Measurements from ENCODE around the gene ADPRHL1. TPM values are rescaled to one million over a fixed set of nuclear protein-coding genes. Genes with fewer than 3 reads are reported as not detected.
"Not testable (repeated sequence)": the region's sequence is repeated elsewhere in the genome, so short reads cannot be mapped to it uniquely, and the experiment has no call there.

Gene ADPRHL1
- total RNA-seq, 4 donors from 2014 or later, result 3.9 to 15.2 (median 5.8) TPM; not detected in 1

DNA sequence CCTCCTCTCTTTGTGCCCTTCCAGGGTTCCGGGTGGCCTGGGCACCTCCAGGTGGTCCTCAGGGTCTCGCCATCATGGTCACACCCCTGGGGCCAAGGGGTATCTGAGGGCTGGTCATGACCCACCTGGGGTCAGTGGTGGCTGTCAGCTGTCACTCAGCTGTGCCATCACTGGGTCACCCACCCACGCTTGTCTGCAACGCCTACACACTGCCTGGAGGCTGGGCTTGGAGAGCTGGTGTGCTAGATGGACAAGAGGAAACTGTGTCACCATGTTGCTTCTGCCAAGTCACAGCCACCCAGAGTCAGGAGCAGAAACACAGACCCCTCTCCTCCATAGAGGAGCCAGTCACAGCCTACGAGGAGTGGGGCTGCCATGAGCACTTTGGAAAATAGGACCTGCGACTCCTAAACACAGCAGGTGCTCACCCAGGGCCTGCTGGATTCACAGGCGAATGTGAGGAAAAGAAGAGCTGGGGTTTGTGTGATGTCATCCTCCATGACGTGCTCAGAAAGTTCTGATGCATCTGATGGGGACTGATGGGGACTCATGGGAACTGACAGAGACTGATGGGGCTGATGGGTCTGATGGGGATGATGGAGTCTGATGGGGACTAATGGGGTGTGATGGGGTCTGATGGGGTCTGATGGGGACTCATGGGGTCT lies 78.6 kb downstream of the ADPRHL1 start:
- TF ChIP-seq POLR2A (IDR thresholded peaks at IDR 0.05), result no peak
- TF ChIP-seq, protein P1, sequence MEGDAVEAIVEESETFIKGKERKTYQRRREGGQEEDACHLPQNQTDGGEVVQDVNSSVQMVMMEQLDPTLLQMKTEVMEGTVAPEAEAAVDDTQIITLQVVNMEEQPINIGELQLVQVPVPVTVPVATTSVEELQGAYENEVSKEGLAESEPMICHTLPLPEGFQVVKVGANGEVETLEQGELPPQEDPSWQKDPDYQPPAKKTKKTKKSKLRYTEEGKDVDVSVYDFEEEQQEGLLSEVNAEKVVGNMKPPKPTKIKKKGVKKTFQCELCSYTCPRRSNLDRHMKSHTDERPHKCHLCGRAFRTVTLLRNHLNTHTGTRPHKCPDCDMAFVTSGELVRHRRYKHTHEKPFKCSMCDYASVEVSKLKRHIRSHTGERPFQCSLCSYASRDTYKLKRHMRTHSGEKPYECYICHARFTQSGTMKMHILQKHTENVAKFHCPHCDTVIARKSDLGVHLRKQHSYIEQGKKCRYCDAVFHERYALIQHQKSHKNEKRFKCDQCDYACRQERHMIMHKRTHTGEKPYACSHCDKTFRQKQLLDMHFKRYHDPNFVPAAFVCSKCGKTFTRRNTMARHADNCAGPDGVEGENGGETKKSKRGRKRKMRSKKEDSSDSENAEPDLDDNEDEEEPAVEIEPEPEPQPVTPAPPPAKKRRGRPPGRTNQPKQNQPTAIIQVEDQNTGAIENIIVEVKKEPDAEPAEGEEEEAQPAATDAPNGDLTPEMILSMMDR (IDR thresholded peaks at IDR 0.05), result no peak
- no peak overlapping the region for H3K27ac ChIP-seq
- no peak overlapping the region for H3K4me3 ChIP-seq
- H3K27me3 ChIP-seq, result no peaks in the 10 kb centered on the region
- no peaks in the 10 kb centered on the region for H3K36me3 ChIP-seq
- H3K9me3 ChIP-seq, result no peaks in the 10 kb centered on the region
- no peak for DNase-seq
- H3K4me1 ChIP-seq, result no peaks in the 10 kb centered on the region

DNA sequence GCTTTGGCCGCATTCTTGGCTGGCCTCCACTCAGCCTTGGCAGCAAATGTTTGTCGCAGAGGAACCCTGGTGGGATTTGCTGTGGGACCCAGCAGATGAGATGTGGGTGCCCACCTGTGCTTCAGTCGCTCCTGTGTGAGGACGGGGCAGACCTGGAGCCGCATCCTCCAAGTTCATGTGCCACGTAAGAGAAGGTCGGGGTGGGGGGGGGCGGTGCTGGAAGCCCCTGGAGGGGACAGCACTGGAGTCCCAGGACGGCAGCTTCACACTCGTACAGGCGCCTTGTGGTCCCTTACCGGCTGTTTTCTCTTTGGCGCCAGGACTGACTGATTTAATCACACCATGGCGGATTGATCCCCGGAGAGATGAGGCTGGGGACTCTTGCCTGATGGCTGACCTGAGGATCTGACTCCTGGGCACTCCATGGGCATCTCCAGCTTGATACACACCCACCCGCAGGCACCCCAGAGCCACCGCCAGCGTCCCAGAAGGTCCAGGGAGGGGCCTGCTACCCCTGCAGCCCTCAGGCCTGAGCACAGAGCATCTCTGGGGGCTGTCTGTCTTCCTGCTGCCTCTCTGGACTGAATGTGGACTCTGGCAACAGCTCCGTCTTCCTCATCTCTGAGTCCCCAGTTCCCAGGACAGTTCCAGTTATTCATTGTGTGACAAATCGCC lies 79.3 kb downstream of the ADPRHL1 start:
- Histone ChIP-seq H3K9me3 (no peaks in the 10 kb centered on the region), H3K4me1 (no peaks in the 10 kb centered on the region), H3K36me3 (no peaks in the 10 kb centered on the region), H3K27me3 (no peaks in the 10 kb centered on the region), H3K4me3 (no peak overlapping the region), H3K27ac (no peak overlapping the region)
- TF ChIP-seq, protein P1 (IDR thresholded peaks at IDR 0.05), result no peak
- TF ChIP-seq POLR2A (IDR thresholded peaks at IDR 0.05), result no peak
- no peak for DNase-seq

DNA sequence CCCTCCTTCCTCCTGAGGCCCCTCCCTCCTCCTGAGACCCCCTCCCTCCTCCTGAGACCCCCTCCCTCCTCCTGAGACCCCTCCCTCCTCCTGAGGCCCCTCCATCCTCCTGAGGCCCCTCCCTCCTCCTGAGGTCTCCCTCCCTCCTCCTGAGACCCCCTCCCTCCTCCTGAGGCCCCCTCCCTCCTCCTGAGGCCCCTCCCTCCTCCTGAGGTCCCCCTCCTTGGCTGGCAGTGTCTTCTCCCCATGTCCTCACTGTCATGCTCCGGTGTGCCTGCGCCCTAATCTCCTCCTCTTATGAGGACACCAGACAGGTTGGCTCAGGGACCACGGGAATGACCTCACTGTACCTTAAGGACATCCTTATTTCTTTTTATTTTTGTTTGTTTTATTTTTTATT lies 81.6 kb downstream of the ADPRHL1 start:
- not testable (repeated sequence) for H3K27me3 ChIP-seq, H3K4me3 ChIP-seq, H3K27ac ChIP-seq, H3K4me1 ChIP-seq, H3K36me3 ChIP-seq, DNase-seq, H3K9me3 ChIP-seq

DNA sequence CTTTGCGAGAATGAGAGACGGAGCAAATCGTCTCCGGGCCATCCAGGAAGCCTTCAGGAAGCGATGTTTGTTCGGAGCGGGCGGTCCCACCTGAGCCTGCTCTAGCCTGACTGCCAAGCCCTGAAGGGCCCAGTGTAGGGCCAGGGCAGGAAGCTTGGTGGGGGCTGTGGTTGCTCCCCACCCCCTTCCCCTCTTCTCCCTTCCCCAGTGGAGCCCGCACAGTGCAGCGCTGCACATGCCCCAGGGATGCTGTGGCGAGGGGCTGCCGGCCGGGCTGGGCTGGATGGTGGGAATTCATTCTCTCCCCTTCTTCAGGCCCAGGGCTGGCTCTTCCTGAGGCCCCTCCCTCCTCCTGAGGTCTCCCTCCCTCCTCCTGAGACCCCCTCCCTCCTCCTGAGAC lies 82.2 kb downstream of the ADPRHL1 start:
- Histone ChIP-seq H3K4me3 (no peak overlapping the region), H3K9me3 (no peaks in the 10 kb centered on the region), H3K27me3 (no peaks in the 10 kb centered on the region), H3K4me1 (no peaks in the 10 kb centered on the region), H3K27ac (no peak overlapping the region), H3K36me3 (no peaks in the 10 kb centered on the region)
- no peak for DNase-seq
- no peak for TF ChIP-seq POLR2A (IDR thresholded peaks at IDR 0.05)
- TF ChIP-seq, protein P1 (IDR thresholded peaks at IDR 0.05), result no peak

DNA sequence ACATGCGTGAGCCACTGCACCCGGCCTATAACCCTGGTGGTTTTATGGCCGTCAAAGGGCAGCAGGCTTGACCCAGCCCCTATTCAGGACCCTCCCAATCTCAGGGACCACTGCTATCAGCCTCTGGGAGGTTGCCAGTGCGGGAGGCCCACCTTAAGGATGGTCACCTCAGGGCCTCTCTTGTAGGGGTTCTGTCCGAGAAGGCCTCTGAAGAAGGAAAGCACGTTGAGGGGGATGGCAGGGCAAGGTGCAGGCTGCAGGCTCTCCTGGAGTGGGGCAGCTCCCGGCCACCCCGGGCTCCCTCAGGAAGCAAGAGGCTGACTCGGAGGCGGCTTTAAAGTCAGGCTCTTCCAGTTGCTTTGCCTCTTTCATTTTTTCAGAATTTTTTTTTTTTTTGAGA lies 83.4 kb downstream of the ADPRHL1 start:
- Histone ChIP-seq H3K9me3 (no peaks in the 10 kb centered on the region), H3K27me3 (no peaks in the 10 kb centered on the region), H3K27ac (no peak overlapping the region), H3K4me3 (no peak overlapping the region), H3K4me1 (no peaks in the 10 kb centered on the region), H3K36me3 (no peaks in the 10 kb centered on the region)
- DNase-seq, result no peak
- TF ChIP-seq, protein P1 (IDR thresholded peaks at IDR 0.05), result no peak
- no peak for TF ChIP-seq POLR2A (IDR thresholded peaks at IDR 0.05)

DNA sequence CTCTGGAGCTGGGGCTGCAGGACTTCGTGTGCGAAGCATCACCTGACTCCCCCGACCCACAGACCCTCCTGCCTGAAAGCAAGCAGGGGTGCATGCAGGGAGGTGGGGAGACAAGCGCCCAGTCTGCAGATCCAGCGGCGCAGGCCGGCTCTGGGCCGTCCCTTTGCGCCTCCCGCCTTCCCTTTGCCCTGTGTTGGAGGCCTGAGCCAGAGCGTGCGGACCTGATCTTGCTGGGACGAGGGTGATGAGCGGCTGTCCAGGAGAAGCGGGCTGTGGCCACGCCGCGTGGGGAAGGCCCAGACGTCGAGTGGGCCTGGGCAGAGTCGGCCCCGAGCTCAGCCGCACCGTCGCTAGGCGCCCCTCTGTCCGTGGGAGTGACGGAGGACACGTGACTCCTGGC lies 84.1 kb downstream of the ADPRHL1 start:
- H3K27ac ChIP-seq, result no peak overlapping the region
- H3K4me1 ChIP-seq, result no peaks in the 10 kb centered on the region
- H3K27me3 ChIP-seq, result no peaks in the 10 kb centered on the region
- DNase-seq, result no peak
- no peaks in the 10 kb centered on the region for H3K9me3 ChIP-seq
- no peak for TF ChIP-seq POLR2A (IDR thresholded peaks at IDR 0.05)
- TF ChIP-seq, protein P1 (IDR thresholded peaks at IDR 0.05), result no peak
- no peak overlapping the region for H3K4me3 ChIP-seq
- H3K36me3 ChIP-seq, result no peaks in the 10 kb centered on the region

DNA sequence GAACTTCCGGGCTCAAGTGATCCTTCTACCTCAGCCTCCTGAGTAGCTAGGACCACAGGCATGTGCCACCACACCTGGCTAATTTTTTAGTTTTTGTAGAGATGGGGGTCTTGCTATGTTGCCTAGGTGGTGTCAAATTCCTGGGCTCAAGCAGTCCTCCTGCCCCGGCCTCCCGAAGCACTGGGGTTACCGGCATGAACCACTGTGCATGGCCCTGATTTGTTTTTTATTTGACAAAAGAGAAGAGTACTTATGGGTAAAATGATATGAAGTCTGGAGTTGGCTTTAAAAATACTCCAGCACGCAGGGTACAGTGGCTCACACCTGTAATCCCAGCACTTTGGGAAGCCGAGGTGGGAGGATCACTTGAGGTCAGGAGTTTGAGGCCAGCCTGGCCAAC lies 84.9 kb downstream of the ADPRHL1 start:
- not testable (repeated sequence) for H3K27ac ChIP-seq, H3K27me3 ChIP-seq, H3K36me3 ChIP-seq, H3K9me3 ChIP-seq, H3K4me1 ChIP-seq, H3K4me3 ChIP-seq, DNase-seq

Measured in Peyer's patch (tissue), 4 donors.